ENCODE data around the gene NOL4L. TPM values are rescaled to one million over a fixed set of nuclear protein-coding genes. Genes with fewer than 3 reads are reported as not detected.

Gene NOL4L
- total and polyA plus RNA-seq, 4 donors, result 7.9 to 20.6 (median 12.2) TPM

- ATAC-seq (ENCODE audit: insufficient read depth, low FRiP score), result no peak
- WGBS, 2 donors, result 54 to 64% methylated on average over 2 of the region's 2 CpGs
- no peak for DNase-seq
- H3K9me3 ChIP-seq (ENCODE audit: control insufficient read depth in 4 of 4, insufficient read depth in 3 of 4, low read length in 3 of 4), result peaks cover 0 to 2% (median 0%) of the 10 kb centered on the region in 4 donors
- no peak overlapping the region for H3K9ac ChIP-seq (ENCODE audit: insufficient read depth in 1 of 2, low read length in 2 of 2)
- H3K4me3 ChIP-seq, result no peak overlapping the region
- H3K27ac ChIP-seq (ENCODE audit: low read depth in 1 of 2, low read length in 1 of 2), result no peak overlapping the region
- TF ChIP-seq CTCF (IDR thresholded peaks at IDR 0.05; ENCODE audit: control extremely low read depth, extremely low read depth), result no peak
- peaks cover 46 to 73% (median 61%) of the 10 kb centered on the region in 4 donors for H3K36me3 ChIP-seq (ENCODE audit: control insufficient read depth in 4 of 4, insufficient read depth in 4 of 4, low read length in 4 of 4)
- no peaks in the 10 kb centered on the region for H3K27me3 ChIP-seq (ENCODE audit: control insufficient read depth in 3 of 3, insufficient read depth in 3 of 3, low read length in 2 of 3)
- peaks cover 0 to 4% (median 0%) of the 10 kb centered on the region in 5 donors for H3K4me1 ChIP-seq (ENCODE audit: control insufficient read depth in 5 of 5, insufficient read depth in 5 of 5, low read length in 5 of 5)
These were observed 152.9 kb downstream of the NOL4L start for GRCh38 chr20:32432277-32432676.

- WGBS, 2 donors, result 95 to 97% methylated on average over 12 of the region's 12 CpGs
- Histone ChIP-seq H3K9ac (ENCODE audit: insufficient read depth in 1 of 2, low read length in 2 of 2) (no peak overlapping the region), H3K4me1 (ENCODE audit: control insufficient read depth in 5 of 5, insufficient read depth in 5 of 5, low read length in 5 of 5) (peaks cover 0 to 4% (median 0%) of the 10 kb centered on the region in 5 donors), H3K9me3 (ENCODE audit: control insufficient read depth in 4 of 4, insufficient read depth in 3 of 4, low read length in 3 of 4) (no peaks in the 10 kb centered on the region), H3K27ac (ENCODE audit: low read depth in 1 of 2, low read length in 1 of 2) (no peak overlapping the region), H3K27me3 (ENCODE audit: control insufficient read depth in 3 of 3, insufficient read depth in 3 of 3, low read length in 2 of 3) (no peaks in the 10 kb centered on the region), H3K4me3 (no peak overlapping the region), H3K36me3 (ENCODE audit: control insufficient read depth in 4 of 4, insufficient read depth in 4 of 4, low read length in 4 of 4) (peaks cover 48 to 65% (median 54%) of the 10 kb centered on the region in 4 donors)
- ATAC-seq (ENCODE audit: insufficient read depth, low FRiP score) (no peak), DNase-seq (no peak)
- no peak for TF ChIP-seq CTCF (IDR thresholded peaks at IDR 0.05; ENCODE audit: control extremely low read depth, extremely low read depth)
These were observed 153.7 kb downstream of the NOL4L start for GRCh38 chr20:32431457-32431856.

- peaks cover 0 to 4% (median 0%) of the 10 kb centered on the region in 5 donors for H3K4me1 ChIP-seq (ENCODE audit: control insufficient read depth in 5 of 5, insufficient read depth in 5 of 5, low read length in 5 of 5)
- no peak for TF ChIP-seq CTCF (IDR thresholded peaks at IDR 0.05; ENCODE audit: control extremely low read depth, extremely low read depth)
- ATAC-seq (ENCODE audit: insufficient read depth, low FRiP score) (no peak), DNase-seq (no peak)
- H3K4me3 ChIP-seq, result no peak overlapping the region
- H3K9me3 ChIP-seq (ENCODE audit: control insufficient read depth in 4 of 4, insufficient read depth in 3 of 4, low read length in 3 of 4), result peaks cover 0 to 3% (median 0%) of the 10 kb centered on the region in 4 donors
- H3K9ac ChIP-seq (ENCODE audit: insufficient read depth in 1 of 2, low read length in 2 of 2), result no peak overlapping the region
- 96 to 97% methylated on average over 16 of the region's 16 CpGs for WGBS, 2 donors
- no peak overlapping the region for H3K27ac ChIP-seq (ENCODE audit: low read depth in 1 of 2, low read length in 1 of 2)
- H3K36me3 ChIP-seq (ENCODE audit: control insufficient read depth in 4 of 4, insufficient read depth in 4 of 4, low read length in 4 of 4), result peaks cover 38 to 51% (median 41%) of the 10 kb centered on the region in 4 donors
- no peaks in the 10 kb centered on the region for H3K27me3 ChIP-seq (ENCODE audit: control insufficient read depth in 3 of 3, insufficient read depth in 3 of 3, low read length in 2 of 3)
These were observed 155.3 kb downstream of the NOL4L start for GRCh38 chr20:32429745-32430360.

Data from lung (tissue), 12 donors.